Measurements from ENCODE around the gene ADTRP. TPM values are rescaled to one million over a fixed set of nuclear protein-coding genes. Genes with fewer than 3 reads are reported as not detected.

Gene ADTRP
- total and polyA plus RNA-seq, 2 experiments from 2014 or later, result 1.3 to 2.6 TPM

DNA sequence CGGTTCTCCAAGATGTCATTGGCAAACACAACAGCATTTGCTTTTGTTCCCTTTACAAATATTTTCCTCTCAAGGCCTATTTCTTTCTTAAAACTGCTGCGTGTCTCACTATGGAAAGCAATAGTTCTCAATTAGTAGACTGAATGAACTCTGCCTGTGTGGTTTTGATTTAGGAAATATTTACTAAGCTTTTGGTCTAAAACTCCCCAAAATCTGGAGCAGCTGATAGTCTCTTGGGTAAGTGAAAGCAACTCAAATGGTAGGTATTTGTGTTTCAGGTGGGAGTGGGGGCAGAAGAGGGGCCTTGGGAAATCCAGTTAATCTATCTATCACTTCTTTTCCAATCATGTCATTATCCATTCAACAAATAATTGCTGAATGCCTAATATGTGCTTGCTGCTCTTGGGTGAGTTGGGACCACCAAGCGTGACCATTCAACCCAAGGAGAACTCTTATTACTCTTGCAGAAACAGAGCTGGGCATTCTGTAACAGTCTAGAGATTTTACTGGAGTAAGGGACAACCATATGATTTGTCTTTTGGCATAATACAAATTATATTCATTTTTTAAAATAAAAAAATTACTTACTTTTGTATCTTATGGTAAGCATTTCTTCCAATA lies 33.2 kb upstream of the ADTRP start:
- no peaks in the 10 kb centered on the region for H4K20me1 ChIP-seq (ENCODE audit: insufficient read depth)
- H3K9ac ChIP-seq, result no peak overlapping the region
- H2AFZ ChIP-seq, result no peak overlapping the region
- H3K4me1 ChIP-seq (ENCODE audit: insufficient read depth), result peaks cover 36% of the 10 kb centered on the region
- H3F3A ChIP-seq (ENCODE audit: insufficient read depth), result peaks cover 14% of the 10 kb centered on the region; the same call in 1 of the 2 replicates
- H3K27me3 ChIP-seq (replicated peaks; ENCODE audit: insufficient read depth), result no peaks in the 10 kb centered on the region
- H3K4me2 ChIP-seq (ENCODE audit: unreplicated experiment), result no peak overlapping the region
- H3K4me3 ChIP-seq, result no peak overlapping the region
- H3K79me2 ChIP-seq (ENCODE audit: insufficient read depth), result no peaks in the 10 kb centered on the region
- H3K9me3 ChIP-seq (ENCODE audit: low read depth), result no peaks in the 10 kb centered on the region
- H3K9me2 ChIP-seq (ENCODE audit: insufficient read depth), result no peaks in the 10 kb centered on the region
- TF ChIP-seq EZH2 (IDR thresholded peaks at IDR 0.05; ENCODE audit: insufficient read depth, poor library complexity, severe bottlenecking), result no peak
- no peak for TF ChIP-seq EZH2phosphoT487 (IDR thresholded peaks at IDR 0.05; ENCODE audit: insufficient read depth, low read depth)
- in situ Hi-C loops (cut with MboI), result no loop called here
- WGBS, 2 experiments (ENCODE audit: low coverage in 1 of 2, low lambda C conversion rate in 2 of 2, missing lambda C conversion rate in 2 of 2), result 45 to 47% methylated on average over 3 of the region's 3 CpGs
- H3K36me3 ChIP-seq (ENCODE audit: low read depth), result no peaks in the 10 kb centered on the region
- no peak for DNase-seq
- H3K27ac ChIP-seq, result 0 out of 2 replicates have a peak overlapping the region, but pooled peaks have one; percentile 78

DNA sequence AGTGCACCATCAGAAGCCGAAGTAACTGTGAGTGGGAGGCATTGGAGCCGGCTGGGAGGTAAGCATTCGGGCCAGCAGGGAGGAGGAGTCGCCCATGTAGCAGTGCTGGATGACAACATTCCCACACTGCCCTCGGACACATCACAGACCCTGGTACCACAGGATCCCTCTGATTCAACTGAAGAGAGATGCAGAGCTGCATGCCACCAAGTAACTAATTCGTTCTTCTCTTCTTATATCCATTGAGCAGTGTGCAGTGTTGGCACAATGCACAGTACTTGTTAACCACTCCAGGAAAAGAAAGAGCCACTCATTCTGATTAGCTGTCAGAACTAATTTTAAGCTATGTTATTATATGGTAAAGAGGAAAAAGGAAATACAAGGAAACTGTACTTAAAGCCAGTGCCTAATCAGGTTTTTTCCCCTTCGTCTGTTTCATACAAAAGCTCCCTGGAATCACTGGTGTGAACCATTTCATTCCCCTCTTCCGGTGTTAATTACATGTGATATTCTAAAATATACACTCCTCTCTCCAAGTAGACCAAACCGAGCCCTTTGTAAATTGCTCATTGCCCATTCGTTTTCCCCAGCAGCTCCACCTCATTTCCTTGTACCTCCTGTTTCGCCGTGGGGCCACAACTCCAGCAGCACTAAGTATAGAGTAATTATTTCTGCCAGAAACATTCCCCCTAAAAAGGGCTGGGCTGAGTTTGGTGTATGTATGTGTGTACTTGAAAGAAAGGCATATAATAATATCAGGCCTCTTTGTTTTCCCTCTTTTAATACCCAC lies 32.4 kb upstream of the ADTRP start:
- H3K4me3 ChIP-seq, result no peak overlapping the region
- H3K9ac ChIP-seq, result 0 out of 2 replicates have a peak overlapping the region, but pooled peaks have one; percentile 5
- no peaks in the 10 kb centered on the region for H3K79me2 ChIP-seq (ENCODE audit: insufficient read depth)
- in situ Hi-C loops (cut with MboI), result no loop called here
- peaks cover 36% of the 10 kb centered on the region for H3K4me1 ChIP-seq (ENCODE audit: insufficient read depth)
- H3K27ac ChIP-seq, result peak overlapping the region; percentile 78
- peak; percentile 81 for DNase-seq
- H4K20me1 ChIP-seq (ENCODE audit: insufficient read depth), result no peaks in the 10 kb centered on the region
- no peaks in the 10 kb centered on the region for H3K9me3 ChIP-seq (ENCODE audit: low read depth)
- no peaks in the 10 kb centered on the region for H3K9me2 ChIP-seq (ENCODE audit: insufficient read depth)
- no peak for TF ChIP-seq EZH2 (IDR thresholded peaks at IDR 0.05; ENCODE audit: insufficient read depth, poor library complexity, severe bottlenecking)
- no peak for TF ChIP-seq EZH2phosphoT487 (IDR thresholded peaks at IDR 0.05; ENCODE audit: insufficient read depth, low read depth)
- no peaks in the 10 kb centered on the region for H3K36me3 ChIP-seq (ENCODE audit: low read depth)
- H3K4me2 ChIP-seq (ENCODE audit: unreplicated experiment), result peak overlapping the region; percentile 38
- H2AFZ ChIP-seq, result peak overlapping the region; percentile 77
- H3F3A ChIP-seq (ENCODE audit: insufficient read depth), result peaks cover 14% of the 10 kb centered on the region; the same call in 1 of the 2 replicates
- H3K27me3 ChIP-seq (replicated peaks; ENCODE audit: insufficient read depth), result no peaks in the 10 kb centered on the region
- 27 to 29% methylated on average over 12 of the region's 12 CpGs for WGBS, 2 experiments (ENCODE audit: low coverage in 1 of 2, low lambda C conversion rate in 2 of 2, missing lambda C conversion rate in 2 of 2)

DNA sequence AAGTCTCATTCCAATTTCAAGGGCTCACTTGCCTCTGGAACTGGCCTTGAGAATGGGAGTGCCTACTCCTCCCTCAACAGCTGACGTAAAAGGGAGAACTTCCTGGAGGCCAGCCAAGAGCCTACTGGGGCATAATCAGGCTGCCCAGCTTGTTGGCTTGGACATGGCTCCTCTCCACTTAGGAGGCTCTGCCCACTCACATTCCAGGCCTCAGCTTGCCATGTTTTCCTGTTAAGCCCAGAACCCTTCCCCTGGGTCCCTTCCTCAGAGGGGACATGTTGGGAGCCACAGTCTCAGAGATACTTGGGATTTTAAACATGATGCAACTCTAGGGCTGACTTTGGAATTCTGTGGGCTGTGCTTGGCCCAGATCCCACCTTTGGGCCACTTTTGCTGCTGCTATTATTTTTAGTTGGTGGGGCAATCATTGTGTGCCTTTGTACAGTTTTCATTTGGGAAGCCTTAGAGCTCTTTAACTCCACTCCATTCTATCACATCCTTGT lies 31.5 kb upstream of the ADTRP start:
- H3K27me3 ChIP-seq (replicated peaks; ENCODE audit: insufficient read depth), result no peaks in the 10 kb centered on the region
- no peaks in the 10 kb centered on the region for H3K9me2 ChIP-seq (ENCODE audit: insufficient read depth)
- in situ Hi-C loops (cut with MboI), result no loop called here
- H3K4me1 ChIP-seq (ENCODE audit: insufficient read depth), result peaks cover 27% of the 10 kb centered on the region
- H3K27ac ChIP-seq, result peak overlapping the region; percentile 78
- peak; percentile 89 for DNase-seq
- no peak for TF ChIP-seq EZH2phosphoT487 (IDR thresholded peaks at IDR 0.05; ENCODE audit: insufficient read depth, low read depth)
- TF ChIP-seq EZH2 (IDR thresholded peaks at IDR 0.05; ENCODE audit: insufficient read depth, poor library complexity, severe bottlenecking), result no peak
- no peaks in the 10 kb centered on the region for H3K79me2 ChIP-seq (ENCODE audit: insufficient read depth)
- peak overlapping the region; percentile 77 for H2AFZ ChIP-seq
- H3K9ac ChIP-seq, result peak overlapping the region; percentile 30
- 11 to 20% methylated on average over 1 of the region's 1 CpG for WGBS, 2 experiments (ENCODE audit: low coverage in 1 of 2, low lambda C conversion rate in 2 of 2, missing lambda C conversion rate in 2 of 2)
- peaks cover 14% of the 10 kb centered on the region; the same call in 1 of the 2 replicates for H3F3A ChIP-seq (ENCODE audit: insufficient read depth)
- peak overlapping the region; percentile 38 for H3K4me2 ChIP-seq (ENCODE audit: unreplicated experiment)
- no peaks in the 10 kb centered on the region for H3K36me3 ChIP-seq (ENCODE audit: low read depth)
- no peak overlapping the region for H3K4me3 ChIP-seq
- H4K20me1 ChIP-seq (ENCODE audit: insufficient read depth), result no peaks in the 10 kb centered on the region
- no peaks in the 10 kb centered on the region for H3K9me3 ChIP-seq (ENCODE audit: low read depth)

DNA sequence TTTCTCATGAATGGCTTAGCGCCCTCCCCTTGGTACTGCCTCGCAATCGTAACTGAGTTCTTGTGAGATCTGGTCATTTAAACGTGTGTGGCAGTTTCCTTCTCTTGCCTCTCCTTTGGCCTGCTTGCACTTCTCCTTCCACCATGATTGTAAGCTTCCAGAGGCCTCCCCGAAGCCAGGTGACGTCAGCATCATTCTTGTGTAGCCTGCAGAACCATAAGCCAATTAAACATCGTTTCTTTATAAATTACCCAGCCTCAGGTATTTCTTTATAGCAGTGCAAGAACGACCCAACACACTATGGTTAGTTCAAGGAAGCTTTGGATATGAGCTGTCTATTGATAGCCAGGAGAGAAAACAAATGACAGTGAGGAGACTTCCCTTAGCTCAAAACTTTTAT lies 29.5 kb upstream of the ADTRP start:
- H3K4me3 ChIP-seq, result no peak overlapping the region
- no peak overlapping the region for H3K9ac ChIP-seq
- no peaks in the 10 kb centered on the region for H3K9me2 ChIP-seq (ENCODE audit: insufficient read depth)
- no peaks in the 10 kb centered on the region for H3K9me3 ChIP-seq (ENCODE audit: low read depth)
- no peaks in the 10 kb centered on the region for H3K27me3 ChIP-seq (replicated peaks; ENCODE audit: insufficient read depth)
- H3K36me3 ChIP-seq (ENCODE audit: low read depth), result no peaks in the 10 kb centered on the region
- no peaks in the 10 kb centered on the region for H4K20me1 ChIP-seq (ENCODE audit: insufficient read depth)
- H2AFZ ChIP-seq, result no peak overlapping the region
- H3K27ac ChIP-seq, result no peak overlapping the region
- no peak for DNase-seq
- 92% methylated on average over 8 of the region's 8 CpGs for WGBS, 2 experiments (ENCODE audit: low coverage in 1 of 2, low lambda C conversion rate in 2 of 2, missing lambda C conversion rate in 2 of 2)
- no peaks in the 10 kb centered on the region for H3K79me2 ChIP-seq (ENCODE audit: insufficient read depth)
- in situ Hi-C loops (cut with MboI), result no loop called here
- H3K4me1 ChIP-seq (ENCODE audit: insufficient read depth), result peaks cover 29% of the 10 kb centered on the region
- TF ChIP-seq EZH2 (IDR thresholded peaks at IDR 0.05; ENCODE audit: insufficient read depth, poor library complexity, severe bottlenecking) (no peak), EZH2phosphoT487 (IDR thresholded peaks at IDR 0.05; ENCODE audit: insufficient read depth, low read depth) (no peak)
- no peak overlapping the region for H3K4me2 ChIP-seq (ENCODE audit: unreplicated experiment)
- peaks cover 14% of the 10 kb centered on the region; the same call in 1 of the 2 replicates for H3F3A ChIP-seq (ENCODE audit: insufficient read depth)
